GM21529 (cell line): ENCODE results near the gene JAK2.
"Not testable (repeated sequence)": the region's sequence is repeated elsewhere in the genome, so short reads cannot be mapped to it uniquely, and the experiment has no call there.

Source experiments
- ATAC-seq: cut with Tn5 transposase; IDR thresholded peaks from one replicate; pipeline ENCODE4 v1.9.1; 2021; ENCODE audit not compliant: unreplicated experiment

JAK2 gene

GRCh38 chr9:5041390-5042115 lies 56.5 kb downstream of the JAK2 start:
- ATAC-seq, result no peak

- no peak for ATAC-seq
Observed at GRCh38 chr9:5042661-5043178, 57.6 kb downstream of the JAK2 start.

GRCh38 chr9:5043381-5043780 lies 58.3 kb downstream of the JAK2 start:
- ATAC-seq, result no peak

- ATAC-seq, result no peak
Observed at GRCh38 chr9:5044160-5044559, 59.1 kb downstream of the JAK2 start.

GRCh38 chr9:5052838-5053237 lies 67.8 kb downstream of the JAK2 start:
- ATAC-seq, result no peak

GRCh38 chr9:5062631-5063030 lies 77.6 kb downstream of the JAK2 start:
- no peak for ATAC-seq

- ATAC-seq, result no peak
Observed at GRCh38 chr9:5072871-5073270, 87.8 kb downstream of the JAK2 start.

GRCh38 chr9:5073701-5074100 lies 88.6 kb downstream of the JAK2 start:
- ATAC-seq, result peak; percentile 63

- ATAC-seq, result no peak
Observed at GRCh38 chr9:5085993-5086392, 100.9 kb downstream of the JAK2 start.

GRCh38 chr9:5089737-5090136 lies 104.7 kb downstream of the JAK2 start:
- ATAC-seq, result no peak

- ATAC-seq, result no peak
Observed at GRCh38 chr9:5095795-5096194, 110.7 kb downstream of the JAK2 start.

- no peak for ATAC-seq
Observed at GRCh38 chr9:5099466-5099865, 114.4 kb downstream of the JAK2 start.

GRCh38 chr9:5101127-5101526 lies 116.1 kb downstream of the JAK2 start:
- ATAC-seq, result not testable (repeated sequence)

GRCh38 chr9:5106517-5106916 lies 121.4 kb downstream of the JAK2 start:
- ATAC-seq, result not testable (repeated sequence)

GRCh38 chr9:5110867-5111681 lies 126.0 kb downstream of the JAK2 start:
- ATAC-seq, result no peak

- ATAC-seq, result no peak
Observed at GRCh38 chr9:5111696-5112095, 126.6 kb downstream of the JAK2 start.

GRCh38 chr9:5112109-5112592 lies 127.1 kb downstream of the JAK2 start:
- no peak for ATAC-seq

- ATAC-seq, result no peak
Observed at GRCh38 chr9:5112646-5113045, 127.6 kb downstream of the JAK2 start.

- no peak for ATAC-seq
Observed at GRCh38 chr9:5113523-5113922, 128.5 kb downstream of the JAK2 start.

- ATAC-seq, result no peak
Observed at GRCh38 chr9:5113994-5114748, 129.1 kb downstream of the JAK2 start.

- ATAC-seq, result no peak
Observed at GRCh38 chr9:5122116-5122515, 137.0 kb downstream of the JAK2 start.
